Heart left ventricle (tissue), 16 donors: Measurements from ENCODE around the gene MKLN1. TPM values are rescaled to one million over a fixed set of nuclear protein-coding genes. Genes with fewer than 3 reads are reported as not detected.

Source experiments
- ATAC-seq, 4 donors: fragments of 200-7000 bp; cut with Tn5 transposase; one replicate each; pipeline ENCODE4 v1.9.1; 2020 to 2022; ENCODE audit warnings: moderate library complexity in 4 of 4, mild to moderate bottlenecking in 3 of 4, moderate number of reproducible peaks in 1 of 4
- DNase-seq, 5 donors: peaks; one replicate each; pipeline ENCODE4 v3.0.0-alpha.2; 2020
- H3K27ac ChIP-seq, 12 donors: fragments of 200-600 bp; sonication (generic) in 4 of 12; one replicate each; pipeline versions ENCODE4 v1.5.0 to v1.8.0; 2016 to 2022; ENCODE audit warnings: mild to moderate bottlenecking in 2 of 12
- H3K27me3 ChIP-seq, 9 donors: fragments of 200-600 bp; sonication (generic) in 2 of 9; one replicate each; pipeline versions ENCODE4 v1.5.1 to v1.8.0; 2016 to 2022; ENCODE audit warnings: mild to moderate bottlenecking in 3 of 9
- H3K36me3 ChIP-seq, 9 donors: fragments of 200-600 bp; sonication (generic) in 2 of 9; one replicate each; pipeline versions ENCODE4 v1.5.0 to v1.8.0; 2018 to 2022; ENCODE audit warnings: mild to moderate bottlenecking in 2 of 9
- H3K4me1 ChIP-seq, 12 donors: fragments of 200-600 bp; sonication (generic) in 4 of 12; one replicate each; pipeline versions ENCODE4 v1.5.0 to v1.8.0; 2016 to 2022; ENCODE audit warnings: mild to moderate bottlenecking in 3 of 12
- H3K4me3 ChIP-seq, 12 donors: fragments of 200-600 bp; sonication (generic) in 4 of 12; one replicate each; pipeline versions ENCODE4 v1.5.0 to v1.8.0; 2017 to 2022; ENCODE audit warnings: mild to moderate bottlenecking in 9 of 12, moderate library complexity in 4 of 12
- H3K9me3 ChIP-seq, 12 donors: fragments of 200-600 bp; sonication (generic) in 4 of 12; one replicate each; pipeline versions ENCODE4 v1.5.0 to v1.8.0; 2016 to 2022; ENCODE audit warnings: mild to moderate bottlenecking in 1 of 12
- POLR2A ChIP-seq, 2 donors: fragments of 450-650 bp; IDR thresholded peaks; one replicate each; pipeline ENCODE4 v1.6.1; 2017; ENCODE audit warnings: antibody characterized with exemption in 2 of 2, mild to moderate bottlenecking in 2 of 2, moderate library complexity in 2 of 2
- WGBS, 4 donors: extraction: QIAGEN DNeasy Blood & Tissue Kit in 2 of 4; methylation state at CpG; one replicate each; pipeline versions ENCODE4 v1.1.5 to v1.1.7; 2013 to 2018; 5-methylcytosine and 5-hydroxymethylcytosine counted together
- intact Hi-C, 10 donors: fragments of 100-400 bp; cut with DNase I; formaldehyde crosslinking; loops; one replicate each; pipeline versions ENCODE4 v1.11.1 to v1.14.2; 2022
- polyA plus RNA-seq, 2 donors: library from polyadenylated mRNA; stranded (reverse); fragments of 200-250 nt; gene quantifications; one replicate each; pipeline ENCODE4 v1.2.3, GENCODE V29; 2013
- total RNA-seq, 9 donors: library from RNA; depleted of rRNA in 2 of 9; stranded (reverse); fragments of >200 nt in 2 of 9; fragmentation: NEBNext Ultra II Directional in 3 of 9; extraction: Animal tissue kit (Norgen Biotek cat#: 25700) in 3 of 9; gene quantifications; one replicate each; pipeline versions ENCODE4 v1.1.0 to v1.2.4, GENCODE V29; 2016 to 2023
- TF ChIP-seq, protein P1 (sequence below), 12 donors: fragments of 200-600 bp; sonication (generic) in 4 of 12; IDR thresholded peaks; one replicate each; pipeline versions ENCODE4 v1.5.0 to v1.8.0; 2018 to 2022; ENCODE audit warnings: antibody characterized with exemption in 12 of 12, mild to moderate bottlenecking in 5 of 12
- donor health status: ischemic (EF 13 %, LVEDD 7.1; RV severe dilation, severe dysfunction).
- donor health status: healthy with polysubstance abuse.
- donor health status: DM: no; HTN: yes; CAD: no.
- donor health status: DM: no; HTN: no; CAD: no.
- donor health status: ischemic (EF 25% LVEDD 6.9; RV normal size, moderate dysfunction).
- donor health status: ischemic (EF 25% LVEDD 5.7; RV mildly dilated, moderate dysfunction).
- donor health status: healthy.
- donor health status: DM: yes; HTN: yes; CAD: no.
- donor health status: ischemic (EF 35%, LVEDD 5.7; RV mildly dilated, moderate dysfunction).
- donor health status: nonischemic (EF 11% LVEDD 7.7; RV severe dilation, severe dysfunction).
- donor health status: DM: yes; HTN: yes; CAD: no.
- donor health status: PGD.
- donor health status: ischemic (EF 29% LVEDD 5.4; RV normal size, mild dysfunction).
- donor health status: nonischemic (EF 23%, LVEDD 6.1; RV moderate dilation, normal function).

Gene MKLN1
- total and polyA plus RNA-seq, 11 donors = 11.5 to 49.7 (median 37.6) TPM

DNA sequence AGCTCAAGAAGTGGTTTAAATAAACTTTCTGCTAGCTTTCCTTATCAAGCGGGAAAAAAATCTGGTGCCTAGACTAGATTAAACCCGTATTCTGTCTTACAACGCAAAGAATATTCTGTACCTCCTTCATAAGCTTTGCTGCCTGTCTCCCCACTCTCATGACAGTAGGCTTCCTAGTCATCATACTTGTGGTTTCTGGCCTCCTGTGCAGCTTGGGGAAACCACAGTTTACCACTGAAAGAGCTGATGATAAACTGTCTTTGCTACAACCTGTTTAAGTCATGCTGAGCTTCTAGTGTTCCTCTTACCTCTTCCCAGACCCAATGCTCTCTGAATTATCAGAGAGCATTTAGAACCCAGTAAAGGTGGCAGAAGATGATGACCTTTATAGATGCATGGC lies 173.7 kb downstream of the MKLN1 start:
- ATAC-seq = no peak
- H3K27ac ChIP-seq = peak overlapping the region in 6 of 12 donors; percentile 26 to 86 (median 76)
- no peaks in the 10 kb centered on the region for H3K27me3 ChIP-seq
- H3K4me3 ChIP-seq = no peak overlapping the region
- peaks cover 13 to 51% (median 28%) of the 10 kb centered on the region in 12 donors for H3K4me1 ChIP-seq
- WGBS, 4 donors = 76 to 91% (median 83%) methylated on average over 3 of the region's 3 CpGs
- TF ChIP-seq POLR2A (IDR thresholded peaks at IDR 0.05) = no peak
- TF ChIP-seq, protein P1, sequence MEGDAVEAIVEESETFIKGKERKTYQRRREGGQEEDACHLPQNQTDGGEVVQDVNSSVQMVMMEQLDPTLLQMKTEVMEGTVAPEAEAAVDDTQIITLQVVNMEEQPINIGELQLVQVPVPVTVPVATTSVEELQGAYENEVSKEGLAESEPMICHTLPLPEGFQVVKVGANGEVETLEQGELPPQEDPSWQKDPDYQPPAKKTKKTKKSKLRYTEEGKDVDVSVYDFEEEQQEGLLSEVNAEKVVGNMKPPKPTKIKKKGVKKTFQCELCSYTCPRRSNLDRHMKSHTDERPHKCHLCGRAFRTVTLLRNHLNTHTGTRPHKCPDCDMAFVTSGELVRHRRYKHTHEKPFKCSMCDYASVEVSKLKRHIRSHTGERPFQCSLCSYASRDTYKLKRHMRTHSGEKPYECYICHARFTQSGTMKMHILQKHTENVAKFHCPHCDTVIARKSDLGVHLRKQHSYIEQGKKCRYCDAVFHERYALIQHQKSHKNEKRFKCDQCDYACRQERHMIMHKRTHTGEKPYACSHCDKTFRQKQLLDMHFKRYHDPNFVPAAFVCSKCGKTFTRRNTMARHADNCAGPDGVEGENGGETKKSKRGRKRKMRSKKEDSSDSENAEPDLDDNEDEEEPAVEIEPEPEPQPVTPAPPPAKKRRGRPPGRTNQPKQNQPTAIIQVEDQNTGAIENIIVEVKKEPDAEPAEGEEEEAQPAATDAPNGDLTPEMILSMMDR (IDR thresholded peaks at IDR 0.05) = no peak
- intact Hi-C loops = loop anchor here in 2 of 10 donors (10.0 kb wide), 2 partner anchors 53 to 83 kb away; partner anchors contain the start of gene PODXL (in 1 of the 2)
- no peak for DNase-seq
- H3K9me3 ChIP-seq = no peaks in the 10 kb centered on the region
- peaks cover 0 to 88% (median 40%) of the 10 kb centered on the region in 9 donors for H3K36me3 ChIP-seq

DNA sequence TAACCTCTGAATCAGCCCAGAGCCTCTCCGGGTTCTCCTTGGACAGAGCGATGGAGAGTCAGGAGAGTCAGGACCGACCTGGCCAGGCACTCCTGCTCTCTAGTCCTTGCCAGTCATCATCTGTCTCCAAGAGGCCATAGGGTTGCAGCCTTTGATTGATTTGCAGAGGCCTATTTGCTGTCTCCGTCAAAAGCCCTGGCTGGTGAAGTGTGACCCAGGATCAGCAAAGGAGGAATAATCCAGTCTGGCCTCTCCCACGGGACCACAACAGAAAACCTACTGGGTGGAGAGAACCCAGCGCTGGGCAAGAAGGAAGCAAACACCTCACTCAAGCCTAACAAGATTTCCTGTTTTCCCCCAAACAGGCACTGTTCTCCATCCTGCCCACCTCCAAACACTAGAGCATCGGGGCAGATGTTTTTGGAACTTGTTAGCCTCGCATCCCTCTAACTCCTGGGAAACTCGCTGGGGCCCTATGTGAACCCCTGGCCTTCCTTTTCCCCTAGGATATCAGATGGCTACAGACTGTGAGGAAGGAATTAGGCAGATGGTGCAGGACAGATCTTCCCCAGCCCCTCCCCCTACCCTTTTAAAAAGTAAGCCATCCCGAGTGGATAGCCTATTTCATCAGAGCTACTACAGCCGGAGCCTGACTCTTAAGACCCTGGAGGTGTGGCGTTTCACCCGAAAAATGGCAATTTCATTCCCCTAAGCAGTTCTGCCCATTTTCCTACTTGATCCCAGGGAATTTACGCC lies 174.4 kb downstream of the MKLN1 start:
- intact Hi-C loops = loop anchor here in 2 of 10 donors (10.0 kb wide), 2 partner anchors 53 to 83 kb away; partner anchors contain the start of gene PODXL (in 1 of the 2)
- H3K4me3 ChIP-seq = no peak overlapping the region
- no peak for TF ChIP-seq POLR2A (IDR thresholded peaks at IDR 0.05)
- TF ChIP-seq, protein P1 (IDR thresholded peaks at IDR 0.05) = no peak
- H3K4me1 ChIP-seq = peaks cover 13 to 51% (median 26%) of the 10 kb centered on the region in 12 donors
- WGBS, 4 donors = 63 to 73% (median 69%) methylated on average over 13 to 14 of the region's 14 CpGs
- no peaks in the 10 kb centered on the region for H3K27me3 ChIP-seq
- peaks cover 0 to 88% (median 41%) of the 10 kb centered on the region in 9 donors for H3K36me3 ChIP-seq
- peak overlapping the region; percentile 15 to 86 (median 74) for H3K27ac ChIP-seq
- DNase-seq = no peak
- H3K9me3 ChIP-seq = no peaks in the 10 kb centered on the region
- ATAC-seq = peak in 1 of 4 donors; percentile 3

DNA sequence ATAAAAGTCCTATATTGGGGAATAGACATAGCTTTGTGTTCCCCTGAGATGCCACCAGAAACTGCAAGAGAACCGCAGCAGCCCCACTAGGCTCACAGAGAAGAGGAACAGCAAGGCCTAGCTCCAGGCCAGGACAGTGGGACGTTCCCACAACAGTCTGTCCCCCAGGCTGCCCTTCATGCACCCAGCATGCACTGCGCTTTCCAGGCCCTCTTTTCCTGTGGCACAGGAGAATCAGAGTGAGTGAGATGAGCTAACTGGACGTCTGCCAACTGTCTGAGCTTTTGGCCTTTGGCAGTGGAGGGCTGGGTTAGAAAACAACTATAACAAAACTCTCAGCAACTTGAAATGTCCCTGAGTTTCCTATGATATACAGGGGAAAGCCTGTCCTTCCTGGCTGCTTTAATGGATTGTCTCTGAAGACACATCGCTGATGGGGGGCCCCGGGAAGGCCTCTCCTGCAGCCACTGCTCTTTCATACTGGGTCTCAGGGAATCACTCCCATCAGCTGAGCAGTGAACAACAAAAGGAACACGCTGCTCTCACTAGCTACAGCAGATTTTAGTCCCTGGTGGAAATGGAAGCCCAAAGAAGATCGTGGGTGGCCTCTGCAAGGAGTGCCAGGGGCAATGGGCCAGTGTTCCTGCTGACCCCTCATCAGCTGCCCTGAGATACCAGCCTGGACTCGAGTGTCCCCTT lies 175.3 kb downstream of the MKLN1 start:
- WGBS, 4 donors = 26 to 44% (median 40%) methylated on average over 5 to 9 of the region's 9 CpGs
- H3K4me1 ChIP-seq = peaks cover 13 to 52% (median 29%) of the 10 kb centered on the region in 12 donors
- H3K27ac ChIP-seq = peak overlapping the region; percentile 15 to 86 (median 74)
- ATAC-seq = peak; percentile 73 to 79 (median 74)
- H3K4me3 ChIP-seq = no peak overlapping the region
- peaks cover 0 to 86% (median 39%) of the 10 kb centered on the region in 9 donors for H3K36me3 ChIP-seq
- no peaks in the 10 kb centered on the region for H3K9me3 ChIP-seq
- TF ChIP-seq, protein P1 (IDR thresholded peaks at IDR 0.05) = no peak
- no peak for TF ChIP-seq POLR2A (IDR thresholded peaks at IDR 0.05)
- H3K27me3 ChIP-seq = no peaks in the 10 kb centered on the region
- intact Hi-C loops = loop anchor here in 2 of 10 donors (10.0 kb wide), 2 partner anchors 52 to 82 kb away; partner anchors contain the start of gene PODXL (in 1 of the 2)
- DNase-seq = peak; percentile 69 to 84 (median 77)
